IMR-90 (cell line): Measurements from ENCODE around the gene LDLRAD4. TPM values are rescaled to one million over a fixed set of nuclear protein-coding genes. Genes with fewer than 3 reads are reported as not detected.

Source experiments
- ATAC-seq: fragments of 200-7000 bp; cut with Tn5 transposase; 2 replicates; pipeline ENCODE4 v1.9.1; 2020; ENCODE audit warnings: low read depth, mild to moderate bottlenecking, moderate library complexity
- BruUV-seq: library from RNA; stranded (reverse); fragments of 400-500 nt; replicated peaks from 2 replicates; lab custom pipeline; 2021; lab: Mats Ljungman, UMichigan
- CTCF ChIA-PET: fragments of 300-600 bp; formaldehyde crosslinking; extraction: SDS; loops from one replicate; lab custom pipeline; 2021; ENCODE audit warnings: antibody characterized with exemption; lab: Yijun Ruan, JAX
- POLR2A ChIA-PET: fragments of 300-600 bp; sonication (Branson Sonifier 250); formaldehyde crosslinking; loops from one replicate; lab custom pipeline; 2022; ENCODE audit warnings: antibody characterized with exemption; ENCODE audit not compliant: unreplicated experiment; lab: Charles Lee
- DNase-seq: peaks from one replicate; pipeline ENCODE4 v3.0.0; 2013
- H2AFZ ChIP-seq: replicated peaks from 2 replicates; pipeline ENCODE3; 2013; ENCODE audit warnings: low read length, mild to moderate bottlenecking; ENCODE audit not compliant: poor library complexity
- H2AK5ac ChIP-seq: 2 replicates; pipeline ENCODE4 v1.6.1; 2013; ENCODE audit warnings: low read depth, low read length, inconsistent platforms
- H2AK9ac ChIP-seq: replicated peaks from 2 replicates; pipeline ENCODE3; 2013; ENCODE audit warnings: mild to moderate bottlenecking, low read depth, low read length, moderate library complexity; ENCODE audit not compliant: poor library complexity
- H2BK120ac ChIP-seq: 2 replicates; pipeline ENCODE4 v1.6.1; 2013; ENCODE audit warnings: low read depth, low read length, inconsistent platforms
- H2BK15ac ChIP-seq: 3 replicates; pipeline ENCODE4 v1.6.1; 2013; ENCODE audit warnings: low read depth, low read length, inconsistent platforms
- H2BK20ac ChIP-seq: 2 replicates; pipeline ENCODE4 v1.6.1; 2013; ENCODE audit warnings: low read depth, mild to moderate bottlenecking, inconsistent platforms, low read length, moderate library complexity
- H2BK5ac ChIP-seq: 2 replicates; pipeline ENCODE4 v1.6.1; 2013; ENCODE audit warnings: mild to moderate bottlenecking, low read depth, low read length, inconsistent platforms; ENCODE audit not compliant: poor library complexity, severe bottlenecking
- H3K14ac ChIP-seq: replicated peaks from 2 replicates; pipeline ENCODE4 v1.6.1; 2013; ENCODE audit warnings: low read depth, low read length, inconsistent platforms
- H3K18ac ChIP-seq: 2 replicates; pipeline ENCODE4 v1.6.1; 2013; ENCODE audit warnings: low read depth, low read length, control low read depth
- H3K23ac ChIP-seq: 2 replicates; pipeline ENCODE4 v1.6.1; 2013; ENCODE audit warnings: low read depth, low read length, inconsistent platforms
- H3K27ac ChIP-seq: 2 replicates; pipeline ENCODE4 v1.5.1; 2013; ENCODE audit warnings: mild to moderate bottlenecking, control low read depth, low read length; ENCODE audit not compliant: insufficient read depth
- H3K27me3 ChIP-seq: 2 replicates; pipeline ENCODE4 v1.6.1; 2013; ENCODE audit warnings: low read length; ENCODE audit not compliant: control insufficient read depth, insufficient read depth
- H3K36me3 ChIP-seq: 2 replicates; pipeline ENCODE4 v1.6.1; 2013; ENCODE audit warnings: low read length, mixed read lengths; ENCODE audit not compliant: control insufficient read depth, insufficient read depth
- H3K4ac ChIP-seq: 2 replicates; pipeline ENCODE4 v1.6.1; 2013; ENCODE audit warnings: low read depth, low read length, inconsistent platforms
- H3K4me1 ChIP-seq: 2 replicates; pipeline ENCODE4 v1.6.1; 2013; ENCODE audit warnings: low read length, mixed read lengths; ENCODE audit not compliant: control insufficient read depth, insufficient read depth
- H3K4me2 ChIP-seq: 2 replicates; pipeline ENCODE4 v1.6.1; 2013; ENCODE audit warnings: low read depth, mild to moderate bottlenecking, control low read depth, low read length, moderate library complexity
- H3K4me3 ChIP-seq: 2 replicates; pipeline ENCODE4 v1.5.1; 2013; ENCODE audit warnings: low read depth, mild to moderate bottlenecking, control low read depth, low read length, moderate library complexity; ENCODE audit not compliant: insufficient read depth
- H3K56ac ChIP-seq: 2 replicates; pipeline ENCODE4 v1.6.1; 2013; ENCODE audit warnings: low read length, inconsistent platforms; ENCODE audit not compliant: insufficient read depth; ENCODE audit errors: extremely low read depth
- H3K79me1 ChIP-seq, 2 experiments: 2 replicates each; pipeline ENCODE4 v1.6.1; 2013; ENCODE audit warnings: low read length in 2 of 2, inconsistent platforms in 1 of 2, low read depth in 1 of 2
- H3K9ac ChIP-seq: 2 replicates; pipeline ENCODE4 v1.6.1; 2013; ENCODE audit warnings: low read depth, low read length, control low read depth
- H3K9me1 ChIP-seq: 2 replicates; pipeline ENCODE4 v1.6.1; 2013; ENCODE audit warnings: low read length, inconsistent platforms; ENCODE audit not compliant: insufficient read depth
- H3K9me3 ChIP-seq: 2 replicates; pipeline ENCODE4 v1.6.1; 2013; ENCODE audit warnings: low read length; ENCODE audit not compliant: control insufficient read depth, insufficient read depth
- H4K20me1 ChIP-seq: 2 replicates; pipeline ENCODE4 v1.6.1; 2013; ENCODE audit warnings: low read length, inconsistent platforms; ENCODE audit not compliant: insufficient read depth
- H4K5ac ChIP-seq: 2 replicates; pipeline ENCODE4 v1.6.1; 2013; ENCODE audit warnings: mild to moderate bottlenecking, low read depth, low read length, control low read depth
- H4K8ac ChIP-seq, 2 experiments: 2 replicates each; pipeline ENCODE4 v1.6.1; 2013; ENCODE audit warnings: low read depth in 2 of 2, low read length in 2 of 2, control low read depth in 1 of 2, inconsistent platforms in 1 of 2
- H4K91ac ChIP-seq: 2 replicates; pipeline ENCODE4 v1.6.1; 2013; ENCODE audit warnings: low read depth, low read length, inconsistent platforms; ENCODE audit not compliant: insufficient read depth
- CEBPB ChIP-seq: IDR thresholded peaks from 2 replicates; pipeline ENCODE4 v1.6.1; 2012; ENCODE audit warnings: low read depth, low read length, improper control_type of control experiment
- CHD1 ChIP-seq: IDR thresholded peaks from 2 replicates; pipeline ENCODE4 v1.6.1; 2012; ENCODE audit warnings: low read depth, low read length, improper control_type of control experiment
- ELK1 ChIP-seq: fragments of 150-350 bp; IDR thresholded peaks from 2 replicates; pipeline ENCODE4 v1.6.1; 2016; ENCODE audit warnings: low read depth, mild to moderate bottlenecking, low read length, moderate library complexity, borderline replicate concordance
- FOS ChIP-seq: fragments of 150-350 bp; IDR thresholded peaks from 2 replicates; pipeline ENCODE4 v1.6.1; 2016; ENCODE audit warnings: low read depth, low read length
- MAFK ChIP-seq: IDR thresholded peaks from 2 replicates; pipeline ENCODE4 v1.6.1; 2012; ENCODE audit warnings: low read depth, low read length, improper control_type of control experiment
- MAZ ChIP-seq: IDR thresholded peaks from 2 replicates; pipeline ENCODE4 v1.6.1; 2012; ENCODE audit warnings: low read depth, mild to moderate bottlenecking, low read length, improper control_type of control experiment, moderate library complexity, borderline replicate concordance
- MXI1 ChIP-seq: IDR thresholded peaks from 2 replicates; pipeline ENCODE4 v1.6.1; 2012; ENCODE audit warnings: low read depth, mild to moderate bottlenecking, low read length, moderate library complexity, borderline replicate concordance
- RAD21 ChIP-seq: IDR thresholded peaks from 2 replicates; pipeline ENCODE4 v1.6.1; 2012; ENCODE audit warnings: low read length, improper control_type of control experiment
- RFX5 ChIP-seq: IDR thresholded peaks from 2 replicates; pipeline ENCODE4 v1.8.0; 2012; ENCODE audit warnings: low read depth, mild to moderate bottlenecking, low read length, moderate library complexity
- WGBS, 2 experiments: methylation state at CpG; one replicate each; pipeline versions ENCODE4 v1.1.5 to v1.1.7; 2013; ENCODE audit warnings: missing lambda C conversion rate in 2 of 2; ENCODE audit not compliant: insufficient read length in 1 of 2; ENCODE audit errors: extremely low coverage in 2 of 2; 5-methylcytosine and 5-hydroxymethylcytosine counted together
- dilution Hi-C: fragments of 300-500 bp; cut with HindIII; formaldehyde crosslinking; loops from one replicate; pipeline ENCODE4 v1.14.3; 2018; ENCODE audit warnings: low sequenced_read_pairs; ENCODE audit not compliant: unreplicated experiment
- in situ Hi-C: fragments of 300-500 bp; cut with MboI; formaldehyde crosslinking; loops from 3 replicates; pipeline ENCODE4 v1.14.3; 2019; ENCODE audit warnings: low sequenced_read_pairs, inconsistent platforms, mixed read lengths
- intact Hi-C: fragments of 100-400 bp; cut with micrococcal nuclease; formaldehyde crosslinking; loops from 2 replicates; pipeline ENCODE4 v1.10.0; 2022
- polyA plus RNA-seq, 3 experiments: library from polyadenylated mRNA; depleted of rRNA; stranded (reverse); fragments of >200 nt; gene quantifications; 2 replicates each; pipeline ENCODE4 v1.2.3, GENCODE V29; 2012; ENCODE audit warnings: low replicate concordance in 1 of 3
- total RNA-seq: library from RNA; depleted of rRNA; stranded (reverse); fragments of >200 nt; gene quantifications from 2 replicates; pipeline ENCODE4 v1.2.3, GENCODE V29; 2012
- TF ChIP-seq, protein P1 (sequence below): conservative IDR thresholded peaks from 2 replicates; pipeline ENCODE4 v1.5.1; 2012; ENCODE audit warnings: mild to moderate bottlenecking, low read depth, low read length, improper control_type of control experiment

The LDLRAD4 gene
- total and polyA plus RNA-seq, 2 of the 4 experiments (the other 2 are of a cell fraction) = not detected

- no peak overlapping the region for H2BK120ac ChIP-seq
- H3K9ac ChIP-seq = no peak overlapping the region
- H3K4me2 ChIP-seq = no peak overlapping the region
- no peak overlapping the region for H4K91ac ChIP-seq
- ATAC-seq = no peak
- no peaks in the 10 kb centered on the region for H3K79me1 ChIP-seq
- no peak overlapping the region for H3K4me3 ChIP-seq
- no peak overlapping the region for H2AK9ac ChIP-seq
- no CpG with 5 or more reads among the region's 2 CpGs for WGBS, 2 experiments
- POLR2A ChIA-PET = interaction anchor here (0.6 kb wide), 1 partner anchor 491 kb away, joined by 7 read pairs; no protein-coding TSS in a partner anchor
- H3K56ac ChIP-seq = no peak overlapping the region
- no peak overlapping the region for H4K5ac ChIP-seq
- no peak for TF ChIP-seq MAZ
- TF ChIP-seq RFX5 = no peak
- TF ChIP-seq CEBPB = no peak
- TF ChIP-seq MXI1 = no peak
- TF ChIP-seq CHD1 = no peak
- no peak for TF ChIP-seq RAD21
- no peak for TF ChIP-seq FOS
- no peak for TF ChIP-seq MAFK
- TF ChIP-seq ELK1 = no peak
- TF ChIP-seq, protein P1, sequence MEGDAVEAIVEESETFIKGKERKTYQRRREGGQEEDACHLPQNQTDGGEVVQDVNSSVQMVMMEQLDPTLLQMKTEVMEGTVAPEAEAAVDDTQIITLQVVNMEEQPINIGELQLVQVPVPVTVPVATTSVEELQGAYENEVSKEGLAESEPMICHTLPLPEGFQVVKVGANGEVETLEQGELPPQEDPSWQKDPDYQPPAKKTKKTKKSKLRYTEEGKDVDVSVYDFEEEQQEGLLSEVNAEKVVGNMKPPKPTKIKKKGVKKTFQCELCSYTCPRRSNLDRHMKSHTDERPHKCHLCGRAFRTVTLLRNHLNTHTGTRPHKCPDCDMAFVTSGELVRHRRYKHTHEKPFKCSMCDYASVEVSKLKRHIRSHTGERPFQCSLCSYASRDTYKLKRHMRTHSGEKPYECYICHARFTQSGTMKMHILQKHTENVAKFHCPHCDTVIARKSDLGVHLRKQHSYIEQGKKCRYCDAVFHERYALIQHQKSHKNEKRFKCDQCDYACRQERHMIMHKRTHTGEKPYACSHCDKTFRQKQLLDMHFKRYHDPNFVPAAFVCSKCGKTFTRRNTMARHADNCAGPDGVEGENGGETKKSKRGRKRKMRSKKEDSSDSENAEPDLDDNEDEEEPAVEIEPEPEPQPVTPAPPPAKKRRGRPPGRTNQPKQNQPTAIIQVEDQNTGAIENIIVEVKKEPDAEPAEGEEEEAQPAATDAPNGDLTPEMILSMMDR = no peak
- H3K9me3 ChIP-seq = no peaks in the 10 kb centered on the region
- dilution Hi-C loops = no loop called here
- peaks cover 8% of the 10 kb centered on the region for H3K27me3 ChIP-seq
- no peaks in the 10 kb centered on the region for H3K9me1 ChIP-seq
- no peak overlapping the region for H4K8ac ChIP-seq
- H3K4ac ChIP-seq = no peak overlapping the region
- CTCF ChIA-PET = no interaction called here
- no peak overlapping the region for H3K18ac ChIP-seq
- no peaks in the 10 kb centered on the region for H4K20me1 ChIP-seq
- BruUV-seq = no TSS peak
- no peak for DNase-seq
- no peak overlapping the region for H3K23ac ChIP-seq
- in situ Hi-C loops = no loop called here
- H2AFZ ChIP-seq = no peak overlapping the region
- no peak overlapping the region for H2BK15ac ChIP-seq
- H3K27ac ChIP-seq = no peak overlapping the region
- H3K36me3 ChIP-seq = no peaks in the 10 kb centered on the region
- H2BK5ac ChIP-seq = no peak overlapping the region
- no peak overlapping the region for H2AK5ac ChIP-seq
- no peak overlapping the region for H2BK20ac ChIP-seq
- intact Hi-C loops = loop anchor here (5.0 kb wide), 1 partner anchor 532 kb away; no protein-coding TSS in a partner anchor
- H3K4me1 ChIP-seq = no peaks in the 10 kb centered on the region
- no peak overlapping the region for H3K14ac ChIP-seq
These were observed 336.6 kb downstream of the LDLRAD4 start for GRCh38 chr18:13555192-13555591.
